Astrocyte of the spinal cord (primary cell): ENCODE results near the gene YARS1.

Experiments
- DNase-seq: peaks from one replicate; pipeline ENCODE4 v3.0.0; 2011; ENCODE audit warnings: low read depth, low spot score
- H3K4me3 ChIP-seq: 2 replicates; pipeline ENCODE4 v1.5.1; 2011; ENCODE audit warnings: low read depth, mild to moderate bottlenecking, low read length, moderate library complexity
- in situ Hi-C: cut with HindIII; loops from 2 replicates; pipeline ENCODE4 v1.10.0; 2017; ENCODE audit warnings: low sequenced_read_pairs
- TF ChIP-seq, protein P1 (sequence below): IDR thresholded peaks from 2 replicates; pipeline ENCODE4 v1.5.1; 2012; ENCODE audit warnings: low read depth, mild to moderate bottlenecking, low read length, inconsistent platforms

YARS1 gene

GRCh38 chr1:32848354-32849063, 31.4 kb upstream of the YARS1 start:
- TF ChIP-seq, protein P1, sequence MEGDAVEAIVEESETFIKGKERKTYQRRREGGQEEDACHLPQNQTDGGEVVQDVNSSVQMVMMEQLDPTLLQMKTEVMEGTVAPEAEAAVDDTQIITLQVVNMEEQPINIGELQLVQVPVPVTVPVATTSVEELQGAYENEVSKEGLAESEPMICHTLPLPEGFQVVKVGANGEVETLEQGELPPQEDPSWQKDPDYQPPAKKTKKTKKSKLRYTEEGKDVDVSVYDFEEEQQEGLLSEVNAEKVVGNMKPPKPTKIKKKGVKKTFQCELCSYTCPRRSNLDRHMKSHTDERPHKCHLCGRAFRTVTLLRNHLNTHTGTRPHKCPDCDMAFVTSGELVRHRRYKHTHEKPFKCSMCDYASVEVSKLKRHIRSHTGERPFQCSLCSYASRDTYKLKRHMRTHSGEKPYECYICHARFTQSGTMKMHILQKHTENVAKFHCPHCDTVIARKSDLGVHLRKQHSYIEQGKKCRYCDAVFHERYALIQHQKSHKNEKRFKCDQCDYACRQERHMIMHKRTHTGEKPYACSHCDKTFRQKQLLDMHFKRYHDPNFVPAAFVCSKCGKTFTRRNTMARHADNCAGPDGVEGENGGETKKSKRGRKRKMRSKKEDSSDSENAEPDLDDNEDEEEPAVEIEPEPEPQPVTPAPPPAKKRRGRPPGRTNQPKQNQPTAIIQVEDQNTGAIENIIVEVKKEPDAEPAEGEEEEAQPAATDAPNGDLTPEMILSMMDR = no peak
- no peak overlapping the region for H3K4me3 ChIP-seq
- in situ Hi-C loops = no loop called here
- DNase-seq = no peak

- TF ChIP-seq, protein P1 = no peak
- no peak overlapping the region for H3K4me3 ChIP-seq
- in situ Hi-C loops = no loop called here
- no peak for DNase-seq
These were observed 14.7 kb upstream of the YARS1 start for GRCh38 chr1:32831878-32832277.

DNA sequence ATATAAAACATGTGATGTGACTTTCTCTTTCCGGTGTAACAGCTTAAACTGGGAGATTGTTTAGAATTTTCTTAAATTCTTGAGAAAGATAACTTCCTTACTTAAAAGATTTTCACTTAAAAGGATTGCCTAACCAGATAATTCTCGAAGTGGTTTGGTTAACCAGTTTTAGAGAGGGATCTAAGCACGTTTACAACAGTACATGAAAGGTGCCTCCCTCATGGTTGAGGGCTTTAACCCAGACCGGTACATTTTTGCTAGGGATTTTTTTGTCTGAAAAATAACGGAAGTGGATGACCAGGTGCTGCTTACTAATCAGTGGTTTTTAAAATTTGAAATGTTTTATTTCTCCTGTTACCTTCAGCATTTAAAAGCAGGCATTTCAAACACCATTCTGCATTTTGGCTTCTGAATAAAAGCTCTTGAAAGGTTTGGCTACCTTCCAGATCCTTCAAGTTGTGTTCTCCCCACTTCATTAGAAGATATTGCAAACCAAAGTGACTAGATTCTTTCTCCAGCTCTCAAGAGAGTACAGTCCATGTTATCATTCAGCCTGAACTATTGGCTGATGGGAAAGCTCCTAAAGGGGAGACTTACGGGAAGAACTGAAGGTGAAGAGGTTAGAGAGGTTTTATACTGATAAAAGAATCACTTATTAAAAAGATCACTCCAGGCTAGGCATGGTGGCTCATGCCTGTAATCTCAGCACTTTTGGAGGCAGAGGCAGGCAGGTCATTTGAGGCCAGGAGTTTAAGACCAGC, 13.1 kb upstream of the YARS1 start:
- in situ Hi-C loops = no loop called here
- DNase-seq = no peak
- TF ChIP-seq, protein P1 = no peak
- no peak overlapping the region for H3K4me3 ChIP-seq

GRCh38 chr1:32828341-32828740, 11.2 kb upstream of the YARS1 start:
- H3K4me3 ChIP-seq = no peak overlapping the region
- in situ Hi-C loops = no loop called here
- peak; percentile 17 for DNase-seq
- TF ChIP-seq, protein P1 = peak; percentile 30

- in situ Hi-C loops = no loop called here
- TF ChIP-seq, protein P1 = no peak
- H3K4me3 ChIP-seq = no peak overlapping the region
- DNase-seq = no peak
These were observed 8.0 kb upstream of the YARS1 start for GRCh38 chr1:32825181-32825580.

- H3K4me3 ChIP-seq = peak overlapping the region; percentile 100
- no peak for DNase-seq
- in situ Hi-C loops = no loop called here
- TF ChIP-seq, protein P1 = no peak
These were observed 1.8 kb upstream of the YARS1 start for GRCh38 chr1:32818804-32819541.
